Measurements from ENCODE around the gene MAPK10.

DNA sequence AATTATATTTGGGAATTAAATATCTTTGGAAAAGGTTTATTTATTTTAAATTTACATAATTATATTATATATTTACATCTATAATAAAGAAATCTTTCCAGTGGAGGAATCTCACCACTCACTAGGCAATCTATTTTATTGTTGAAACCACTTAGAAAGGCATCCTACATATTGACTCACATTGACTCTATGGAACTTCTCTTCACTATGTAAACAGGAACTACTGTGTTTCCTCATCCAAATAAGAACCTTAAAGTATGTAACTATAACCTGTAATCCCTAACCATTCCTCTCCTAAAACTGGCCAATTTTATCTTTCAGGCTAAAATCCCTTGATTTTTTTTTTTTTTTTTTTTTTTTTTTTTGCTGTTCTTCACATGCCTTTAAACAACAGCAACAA lies 268.7 kb downstream of the MAPK10 start:
- TF ChIP-seq POLR2A (IDR thresholded peaks at IDR 0.05; ENCODE audit: extremely low read depth, insufficient read length), result no peak
- TF ChIP-seq, protein P1, sequence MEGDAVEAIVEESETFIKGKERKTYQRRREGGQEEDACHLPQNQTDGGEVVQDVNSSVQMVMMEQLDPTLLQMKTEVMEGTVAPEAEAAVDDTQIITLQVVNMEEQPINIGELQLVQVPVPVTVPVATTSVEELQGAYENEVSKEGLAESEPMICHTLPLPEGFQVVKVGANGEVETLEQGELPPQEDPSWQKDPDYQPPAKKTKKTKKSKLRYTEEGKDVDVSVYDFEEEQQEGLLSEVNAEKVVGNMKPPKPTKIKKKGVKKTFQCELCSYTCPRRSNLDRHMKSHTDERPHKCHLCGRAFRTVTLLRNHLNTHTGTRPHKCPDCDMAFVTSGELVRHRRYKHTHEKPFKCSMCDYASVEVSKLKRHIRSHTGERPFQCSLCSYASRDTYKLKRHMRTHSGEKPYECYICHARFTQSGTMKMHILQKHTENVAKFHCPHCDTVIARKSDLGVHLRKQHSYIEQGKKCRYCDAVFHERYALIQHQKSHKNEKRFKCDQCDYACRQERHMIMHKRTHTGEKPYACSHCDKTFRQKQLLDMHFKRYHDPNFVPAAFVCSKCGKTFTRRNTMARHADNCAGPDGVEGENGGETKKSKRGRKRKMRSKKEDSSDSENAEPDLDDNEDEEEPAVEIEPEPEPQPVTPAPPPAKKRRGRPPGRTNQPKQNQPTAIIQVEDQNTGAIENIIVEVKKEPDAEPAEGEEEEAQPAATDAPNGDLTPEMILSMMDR (IDR thresholded peaks at IDR 0.05; ENCODE audit: low read depth, low read length), result no peak
- TF ChIP-seq, protein P2, sequence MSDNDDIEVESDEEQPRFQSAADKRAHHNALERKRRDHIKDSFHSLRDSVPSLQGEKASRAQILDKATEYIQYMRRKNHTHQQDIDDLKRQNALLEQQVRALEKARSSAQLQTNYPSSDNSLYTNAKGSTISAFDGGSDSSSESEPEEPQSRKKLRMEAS (IDR thresholded peaks at IDR 0.05; ENCODE audit: low read depth, low read length), result no peak

All from NB4 (cell line).